ENCODE measurements around the gene NEAT1. TPM values are rescaled to one million over a fixed set of nuclear protein-coding genes. Genes with fewer than 3 reads are reported as not detected.
A peak's percentile ranks its signal among the peaks of the same experiment; 100 is the strongest.

The NEAT1 gene
- total RNA-seq, 1 experiment from 2014 or later: 564 TPM

- ChIA-PET RAD21 (ENCODE audit: low non-redundant PET in 1 of 2, low total read pairs in 2 of 2, uncharacterized antibody in 2 of 2, unreplicated experiment in 2 of 2) (interaction anchor here in 1 of 2 experiments (0.5 kb wide), 1 partner anchor 40 kb away, joined by 4 read pairs; no protein-coding TSS in a partner anchor), POLR2A (interaction anchor here (1.1 to 26.7 kb wide), 4 partner anchors 13 to 319 kb away, joined by 3 to 1499 read pairs (median 742); partner anchors contain the start of genes MALAT1, NEAT1 and SPDYC), CTCF (interaction anchor here (1.2 to 1.5 kb wide), 3 partner anchors 10 to 20 kb away, joined by 4 to 11 read pairs (median 7); no protein-coding TSS in a partner anchor)
- Histone ChIP-seq H2AFZ (ENCODE audit: low read depth, low read length, poor library complexity, severe bottlenecking) (no peak overlapping the region), H3K36me3 (ENCODE audit: control insufficient read depth in 1 of 2, insufficient read depth in 2 of 2, low read length in 2 of 2) (no peaks in the 10 kb centered on the region), H3K9me2 (ENCODE audit: insufficient read depth) (no peaks in the 10 kb centered on the region), H3K4me3 (replicated peaks in 1 of 2; ENCODE audit: low read depth in 1 of 2, low read length in 2 of 2) (0 out of 4 replicates have a peak overlapping the region, but pooled peaks of 1 of the 2 experiments have one; percentile 27), H3K4me2 (ENCODE audit: low read length) (peak overlapping the region; percentile 77), H3K4me1 (ENCODE audit: control insufficient read depth in 1 of 2, insufficient read depth in 2 of 2, low read length in 2 of 2) (peaks cover 92 to 97% of the 10 kb centered on the region in 2 experiments), H3K79me2 (ENCODE audit: insufficient read depth, low read length) (0 out of 2 replicates have a peak, but pooled peaks cover 10% of the 10 kb centered on the region), H3K9me3 (ENCODE audit: control insufficient read depth in 1 of 2, insufficient read depth in 1 of 2, low read depth in 1 of 2, low read length in 2 of 2) (no peaks in the 10 kb centered on the region), H4K20me1 (ENCODE audit: insufficient read depth) (no peaks in the 10 kb centered on the region), H3K27me3 (ENCODE audit: insufficient read depth, low read length) (no peaks in the 10 kb centered on the region), H3K9ac (ENCODE audit: low read length) (peak overlapping the region; percentile 67), H3K27ac (ENCODE audit: low read depth, low read length) (peak overlapping the region; percentile 98)
- intact Hi-C loops (cut with micrococcal nuclease): no loop called here
- DNase-seq (ENCODE audit: low read depth, low spot score): no peak
- no TSS peak for BruUV-seq (replicated peaks)
- TF ChIP-seq POLR2A (IDR thresholded peaks at IDR 0.05; ENCODE audit: borderline replicate concordance, extremely low read depth, insufficient read depth, insufficient read length): no peak
- TF ChIP-seq JUND (IDR thresholded peaks at IDR 0.05): no peak
- TF ChIP-seq, protein P1, sequence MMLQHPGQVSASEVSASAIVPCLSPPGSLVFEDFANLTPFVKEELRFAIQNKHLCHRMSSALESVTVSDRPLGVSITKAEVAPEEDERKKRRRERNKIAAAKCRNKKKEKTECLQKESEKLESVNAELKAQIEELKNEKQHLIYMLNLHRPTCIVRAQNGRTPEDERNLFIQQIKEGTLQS (IDR thresholded peaks at IDR 0.05): no peak
- TF ChIP-seq ZBTB33 (IDR thresholded peaks at IDR 0.05; ENCODE audit: extremely low read depth, insufficient replicate concordance, low read length): no peak
- TF ChIP-seq EZH2phosphoT487 (IDR thresholded peaks at IDR 0.05; ENCODE audit: borderline replicate concordance): no peak
- no peak for ATAC-seq
These were observed 66.6 kb downstream of the NEAT1 start for GRCh38 chr11:65489035-65489705.
